T-helper 9 cell (primary cell): Measurements from ENCODE around the gene PACS2.
A peak's percentile ranks its signal among the peaks of the same experiment; 100 is the strongest.

Source experiments
- DNase-seq: peaks from one replicate; pipeline ENCODE4 v3.0.0-alpha.2; 2020

The PACS2 gene

GRCh38 chr14:105388976-105389375, 74.4 kb downstream of the PACS2 start:
- no peak for DNase-seq

- DNase-seq = no peak
Measured at GRCh38 chr14:105389534-105389933, 75.0 kb downstream of the PACS2 start.

GRCh38 chr14:105389976-105390848, 75.7 kb downstream of the PACS2 start:
- no peak for DNase-seq

- no peak for DNase-seq
Measured at GRCh38 chr14:105390849-105391500, 76.4 kb downstream of the PACS2 start.

GRCh38 chr14:105391541-105391940, 77.0 kb downstream of the PACS2 start:
- no peak for DNase-seq

- DNase-seq = no peak
Measured at GRCh38 chr14:105392131-105393090, 77.9 kb downstream of the PACS2 start.

- DNase-seq = no peak
Measured at GRCh38 chr14:105393151-105393550, 78.6 kb downstream of the PACS2 start.

GRCh38 chr14:105394714-105395537, 80.4 kb downstream of the PACS2 start:
- no peak for DNase-seq

- no peak for DNase-seq
Measured at GRCh38 chr14:105395538-105395854, 80.9 kb downstream of the PACS2 start.

GRCh38 chr14:105397350-105397931, 82.9 kb downstream of the PACS2 start:
- DNase-seq = no peak

- DNase-seq = peak; percentile 85
Measured at GRCh38 chr14:105398044-105398725, 83.6 kb downstream of the PACS2 start, which contains the start of gene TEX22. Gene TEX22, plus strand, starts transcription at chr14:105398538. Its CDS starts 803 bp downstream, at chr14:105399341.

GRCh38 chr14:105398726-105399465, 84.3 kb downstream of the PACS2 start:
- no peak for DNase-seq

GRCh38 chr14:105399466-105399775, 84.9 kb downstream of the PACS2 start:
- DNase-seq = no peak

- DNase-seq = no peak
Measured at GRCh38 chr14:105400016-105400415, 85.5 kb downstream of the PACS2 start.

GRCh38 chr14:105401699-105402098, 87.2 kb downstream of the PACS2 start:
- no peak for DNase-seq

- no peak for DNase-seq
Measured at GRCh38 chr14:105408592-105408991, 94.0 kb downstream of the PACS2 start.

GRCh38 chr14:105409364-105409763, 94.8 kb downstream of the PACS2 start:
- no peak for DNase-seq

- no peak for DNase-seq
Measured at GRCh38 chr14:105410642-105411016, 96.1 kb downstream of the PACS2 start.

- peak; percentile 18 for DNase-seq
Measured at GRCh38 chr14:105411017-105411941, 96.7 kb downstream of the PACS2 start.
